Iris pigment epithelial cell (primary cell): ENCODE measurements around the gene NTSR1.

Experiments used
- DNase-seq: peaks from one replicate; pipeline ENCODE4 v3.0.0-alpha.2; 2011; ENCODE audit warnings: low read depth

Gene NTSR1

GRCh38 chr20:62740286-62741141 is 31.9 kb downstream of the NTSR1 start:
- DNase-seq = peak; percentile 95

- DNase-seq = no peak
These were observed 32.6 kb downstream of the NTSR1 start for GRCh38 chr20:62741191-62741691.

GRCh38 chr20:62741701-62742491 is 33.3 kb downstream of the NTSR1 start:
- DNase-seq = no peak

GRCh38 chr20:62742550-62742949 is 33.9 kb downstream of the NTSR1 start:
- no peak for DNase-seq

- no peak for DNase-seq
These were observed 34.5 kb downstream of the NTSR1 start for GRCh38 chr20:62742979-62743776.

- no peak for DNase-seq
These were observed 35.2 kb downstream of the NTSR1 start for GRCh38 chr20:62743777-62744317.

GRCh38 chr20:62744741-62745191 is 36.1 kb downstream of the NTSR1 start:
- no peak for DNase-seq

- DNase-seq = no peak
These were observed 36.8 kb downstream of the NTSR1 start for GRCh38 chr20:62745279-62745951.

GRCh38 chr20:62745952-62746288 is 37.3 kb downstream of the NTSR1 start:
- no peak for DNase-seq

GRCh38 chr20:62748311-62748710 is 39.7 kb downstream of the NTSR1 start:
- no peak for DNase-seq

- no peak for DNase-seq
These were observed 41.3 kb downstream of the NTSR1 start for GRCh38 chr20:62749851-62750445.

GRCh38 chr20:62751551-62752150 is 43.0 kb downstream of the NTSR1 start:
- DNase-seq = no peak

GRCh38 chr20:62752181-62752670 is 43.6 kb downstream of the NTSR1 start:
- DNase-seq = no peak

- peak; percentile 43 for DNase-seq
These were observed 44.2 kb downstream of the NTSR1 start for GRCh38 chr20:62752671-62753501.

GRCh38 chr20:62753626-62754025 is 45.0 kb downstream of the NTSR1 start:
- no peak for DNase-seq

- no peak for DNase-seq
These were observed 45.7 kb downstream of the NTSR1 start for GRCh38 chr20:62754122-62754990.

- DNase-seq = no peak
These were observed 46.3 kb downstream of the NTSR1 start for GRCh38 chr20:62754991-62755356.
